ENCODE data around the gene MT1H.

MT1H gene

DNA sequence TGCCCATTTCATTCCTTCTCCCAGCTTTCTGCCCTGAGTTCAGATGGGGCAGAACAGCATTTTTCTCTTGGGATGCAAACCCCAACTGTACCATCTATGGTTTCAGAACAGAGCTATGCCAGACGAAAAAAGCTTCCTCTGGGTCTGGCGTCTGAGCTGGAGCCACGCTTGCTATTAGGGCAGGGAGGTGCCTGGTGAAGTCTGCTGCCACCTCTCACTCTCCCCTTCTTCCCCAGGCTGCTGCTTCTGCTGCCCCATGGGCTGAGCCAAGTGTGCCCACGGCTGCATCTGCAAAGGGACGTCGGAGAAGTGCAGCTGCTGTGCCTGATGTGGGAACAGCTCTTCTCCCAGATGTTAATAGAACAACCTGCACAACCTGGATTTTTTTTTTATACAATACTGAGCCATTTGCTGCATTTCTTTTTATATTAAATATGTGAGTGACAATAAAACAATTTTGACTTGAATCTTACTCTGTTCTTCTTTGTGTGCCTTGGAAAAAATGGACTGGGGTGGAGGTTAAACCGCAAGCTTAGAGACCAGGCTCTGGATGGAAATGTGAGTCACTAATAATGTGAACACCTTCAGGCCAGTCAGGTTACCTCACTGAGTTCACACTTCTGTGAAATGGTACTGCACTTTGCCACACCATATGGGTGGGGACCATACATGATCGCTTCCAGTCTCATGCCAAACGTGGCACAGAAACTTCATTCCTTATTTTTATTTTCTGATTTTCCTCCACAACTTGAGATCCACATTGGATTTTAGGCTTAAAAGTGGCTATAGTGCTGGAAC lies 32.8 kb upstream of the MT1H start:
- no peak overlapping the region for H3K4me3 ChIP-seq (ENCODE audit: control insufficient read depth, low read depth, low read length)
- TF ChIP-seq, protein P1, sequence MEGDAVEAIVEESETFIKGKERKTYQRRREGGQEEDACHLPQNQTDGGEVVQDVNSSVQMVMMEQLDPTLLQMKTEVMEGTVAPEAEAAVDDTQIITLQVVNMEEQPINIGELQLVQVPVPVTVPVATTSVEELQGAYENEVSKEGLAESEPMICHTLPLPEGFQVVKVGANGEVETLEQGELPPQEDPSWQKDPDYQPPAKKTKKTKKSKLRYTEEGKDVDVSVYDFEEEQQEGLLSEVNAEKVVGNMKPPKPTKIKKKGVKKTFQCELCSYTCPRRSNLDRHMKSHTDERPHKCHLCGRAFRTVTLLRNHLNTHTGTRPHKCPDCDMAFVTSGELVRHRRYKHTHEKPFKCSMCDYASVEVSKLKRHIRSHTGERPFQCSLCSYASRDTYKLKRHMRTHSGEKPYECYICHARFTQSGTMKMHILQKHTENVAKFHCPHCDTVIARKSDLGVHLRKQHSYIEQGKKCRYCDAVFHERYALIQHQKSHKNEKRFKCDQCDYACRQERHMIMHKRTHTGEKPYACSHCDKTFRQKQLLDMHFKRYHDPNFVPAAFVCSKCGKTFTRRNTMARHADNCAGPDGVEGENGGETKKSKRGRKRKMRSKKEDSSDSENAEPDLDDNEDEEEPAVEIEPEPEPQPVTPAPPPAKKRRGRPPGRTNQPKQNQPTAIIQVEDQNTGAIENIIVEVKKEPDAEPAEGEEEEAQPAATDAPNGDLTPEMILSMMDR (IDR thresholded peaks at IDR 0.05; ENCODE audit: control insufficient read depth, insufficient read depth, low read depth, low read length, missing control alignments) = no peak
- no peak for DNase-seq (ENCODE audit: low read depth)

DNA sequence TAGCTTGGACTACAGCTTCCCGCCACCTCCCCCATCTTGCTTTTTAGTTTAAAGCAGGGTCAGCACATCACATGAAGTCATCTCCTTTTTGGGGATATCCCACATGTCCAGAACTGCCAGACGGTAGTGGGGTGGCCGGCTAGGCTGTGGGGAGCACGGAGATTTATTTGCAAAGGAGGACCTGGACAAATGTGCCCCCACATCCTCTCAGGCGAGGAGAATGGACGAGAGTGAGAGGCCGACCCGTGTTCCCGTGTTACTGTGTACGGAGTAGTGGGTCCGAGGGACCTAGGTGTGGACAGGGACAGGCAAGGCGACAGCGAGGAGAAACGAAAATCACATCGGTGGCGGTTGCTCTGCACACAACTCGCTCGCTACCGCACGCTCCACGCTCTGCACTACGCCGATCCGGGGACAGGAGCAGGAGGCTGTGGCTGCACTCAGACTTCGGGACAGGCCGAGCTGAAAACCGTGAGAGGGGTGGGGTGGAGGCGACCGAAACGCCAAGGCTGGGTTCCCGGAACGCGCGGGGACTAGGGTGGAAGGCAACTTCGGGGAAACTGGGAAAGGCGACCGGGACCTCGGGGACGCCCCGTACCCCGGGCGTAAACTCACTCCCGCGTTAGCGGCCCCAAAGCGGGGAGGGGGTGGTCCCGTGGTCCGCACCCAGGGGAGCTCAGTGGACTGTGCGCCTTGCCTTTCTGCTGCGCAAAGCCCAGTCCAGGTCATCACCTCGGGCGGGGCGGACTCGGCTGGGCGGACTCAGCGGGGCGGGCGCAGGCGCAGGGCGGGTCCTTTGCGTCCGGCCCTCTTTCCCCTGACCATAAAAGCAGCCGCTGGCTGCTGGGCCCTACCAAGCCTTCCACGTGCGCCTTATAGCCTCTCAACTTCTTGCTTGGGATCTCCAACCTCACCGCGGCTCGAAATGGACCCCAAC lies 31.5 kb upstream of the MT1H start, which contains the start of gene MT1A:
MT1A (plus strand) TSS at position 853 of the 937 bp plus-strand sequence; CDS start at position 926, 73 bp downstream.
- TF ChIP-seq, protein P1 (IDR thresholded peaks at IDR 0.05; ENCODE audit: control insufficient read depth, insufficient read depth, low read depth, low read length, missing control alignments) = no peak
- no peak for DNase-seq (ENCODE audit: low read depth)
- peak within 1 kb of the TSS; percentile 58 for H3K4me3 ChIP-seq (ENCODE audit: control insufficient read depth, low read depth, low read length)

DNA sequence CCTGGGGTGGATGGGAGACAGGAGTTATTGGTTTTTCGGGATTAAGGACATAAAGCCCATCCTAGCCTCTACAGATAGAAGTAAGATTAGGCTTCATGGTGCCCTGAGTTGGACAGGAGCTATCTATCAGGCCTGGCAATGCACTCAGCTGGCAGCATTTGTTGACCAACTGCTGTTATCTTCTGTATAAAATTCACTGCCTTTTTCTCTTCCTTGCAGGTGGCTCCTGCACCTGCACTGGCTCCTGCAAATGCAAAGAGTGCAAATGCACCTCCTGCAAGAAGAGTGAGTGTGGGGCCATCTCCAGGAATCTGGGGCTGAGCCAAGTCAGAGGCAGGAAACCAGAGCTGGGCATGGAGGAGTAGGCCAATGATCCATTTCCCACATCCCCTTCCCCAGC lies 30.6 kb upstream of the MT1H start:
- H3K4me3 ChIP-seq (ENCODE audit: control insufficient read depth, low read depth, low read length) = no peak overlapping the region
- DNase-seq (ENCODE audit: low read depth) = no peak
- TF ChIP-seq, protein P1 (IDR thresholded peaks at IDR 0.05; ENCODE audit: control insufficient read depth, insufficient read depth, low read depth, low read length, missing control alignments) = no peak

DNA sequence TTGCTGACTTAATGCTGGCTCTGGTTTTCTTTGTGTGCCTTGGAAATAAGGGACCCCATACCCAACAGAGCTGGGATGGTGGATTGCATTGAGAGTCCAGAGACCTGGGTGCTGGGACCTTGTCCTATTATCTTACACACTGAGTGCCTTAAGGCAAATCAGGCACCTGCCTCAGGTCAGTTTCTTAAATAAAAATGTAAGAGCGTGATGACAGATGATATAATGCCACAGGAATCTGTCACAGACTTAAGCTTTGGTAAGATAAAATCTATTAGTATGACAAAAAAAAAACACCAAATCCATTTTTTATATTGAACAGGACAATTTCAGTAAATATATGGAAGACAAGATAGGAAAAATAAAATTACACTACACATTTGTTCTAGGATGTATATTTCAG lies 29.5 kb upstream of the MT1H start:
- TF ChIP-seq, protein P1 (IDR thresholded peaks at IDR 0.05; ENCODE audit: control insufficient read depth, insufficient read depth, low read depth, low read length, missing control alignments) = no peak
- no peak for DNase-seq (ENCODE audit: low read depth)
- H3K4me3 ChIP-seq (ENCODE audit: control insufficient read depth, low read depth, low read length) = no peak overlapping the region

DNA sequence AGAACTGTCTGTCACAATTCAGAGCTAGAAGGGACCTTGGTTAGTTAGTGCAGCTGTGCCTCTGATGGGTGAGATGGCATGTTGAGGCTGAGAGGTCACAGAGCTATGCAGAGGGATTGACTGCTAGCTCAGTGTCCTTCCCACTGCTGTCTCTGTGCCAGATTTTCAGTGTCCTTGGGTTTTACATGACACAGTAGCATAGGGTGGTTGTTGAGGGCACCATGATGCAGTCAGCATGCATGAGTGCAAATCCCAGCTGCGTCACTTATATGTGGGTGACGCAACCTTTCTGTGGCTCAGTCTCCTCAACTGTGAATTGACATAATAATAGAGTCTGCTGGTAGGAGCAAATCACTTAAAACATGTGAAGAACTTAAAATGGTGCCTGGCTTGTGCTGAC lies 28.4 kb upstream of the MT1H start:
- TF ChIP-seq, protein P1 (IDR thresholded peaks at IDR 0.05; ENCODE audit: control insufficient read depth, insufficient read depth, low read depth, low read length, missing control alignments) = no peak
- no peak for DNase-seq (ENCODE audit: low read depth)
- no peak overlapping the region for H3K4me3 ChIP-seq (ENCODE audit: control insufficient read depth, low read depth, low read length)

DNA sequence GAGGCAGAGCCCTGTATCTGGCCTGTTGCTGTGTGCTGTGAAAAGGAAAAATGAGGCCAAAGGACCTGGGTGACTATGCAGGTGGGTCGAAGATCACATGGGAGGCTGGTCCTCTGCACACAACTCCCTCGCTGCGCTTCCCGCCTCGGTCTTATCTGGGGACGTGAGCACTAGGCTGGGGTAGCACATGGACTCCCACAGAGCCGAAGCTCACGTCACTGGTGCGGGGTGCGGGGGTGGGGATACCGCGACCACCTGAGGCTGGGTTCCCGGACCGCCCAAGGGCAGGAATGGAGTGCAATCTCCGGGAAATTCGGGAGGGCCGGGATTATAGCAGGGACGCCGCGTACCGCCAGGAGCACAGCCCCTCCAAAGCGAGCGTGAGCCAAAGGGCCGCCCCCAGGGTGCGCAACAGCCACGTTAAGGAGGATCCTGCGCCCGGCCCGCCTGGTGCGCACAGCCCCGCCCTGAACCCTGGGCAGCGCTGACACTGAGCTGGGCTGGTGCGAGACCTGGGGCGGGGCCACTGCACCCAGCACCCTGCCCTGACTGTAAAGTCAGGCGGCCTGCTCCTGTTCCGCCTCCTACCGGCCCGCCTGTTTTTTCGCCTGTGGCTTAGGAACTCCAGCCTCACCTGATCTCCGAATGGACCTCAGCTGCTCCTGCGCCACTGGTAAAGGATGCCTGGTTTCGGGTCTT lies 26.4 kb upstream of the MT1H start:
- TF ChIP-seq, protein P1 (IDR thresholded peaks at IDR 0.05; ENCODE audit: control insufficient read depth, insufficient read depth, low read depth, low read length, missing control alignments) = peak; percentile 35
- H3K4me3 ChIP-seq (ENCODE audit: control insufficient read depth, low read depth, low read length) = peak overlapping the region; percentile 32
- DNase-seq (ENCODE audit: low read depth) = no peak
